HepG2 (cell line): ENCODE data around the gene SLC29A1. TPM values are rescaled to one million over a fixed set of nuclear protein-coding genes. Genes with fewer than 3 reads are reported as not detected.
A peak's percentile ranks its signal among the peaks of the same experiment; 100 is the strongest.

ENCODE experiments used
- CCAR2 ChIP-seq: fragments of 200-400 bp; formaldehyde crosslinking; optimal IDR thresholded peaks from 2 replicates; pipeline ENCODE3; 2018; ENCODE audit warnings: low read depth, mild to moderate bottlenecking, low read length, moderate library complexity
- CENPBD1 ChIP-seq: sonication (generic); formaldehyde crosslinking; IDR thresholded peaks from 2 replicates; pipeline ENCODE4 v1.8.0; 2022; ENCODE audit warnings: missing genetic modification reagents, low read depth, mild to moderate bottlenecking, borderline replicate concordance
- DNMT3B ChIP-seq: conservative IDR thresholded peaks from 2 replicates; pipeline ENCODE4 v1.6.1; 2016; ENCODE audit warnings: missing biosample characterization, control low read depth
- FOSL1 ChIP-seq: sonication (generic); formaldehyde crosslinking; IDR thresholded peaks from 2 replicates; pipeline ENCODE4 v1.9.0; 2021; ENCODE audit warnings: missing genetic modification reagents, borderline replicate concordance
- FOXA3 ChIP-seq: IDR thresholded peaks from 2 replicates; pipeline ENCODE4 v1.6.1; 2016; ENCODE audit warnings: missing genetic modification reagents, missing compliant biosample characterization
- HIVEP1 ChIP-seq: sonication (generic); formaldehyde crosslinking; IDR thresholded peaks from 2 replicates; pipeline ENCODE4 v1.4.0; 2020; ENCODE audit warnings: mild to moderate bottlenecking, missing genetic modification reagents
- IKZF4 ChIP-seq: sonication (generic); formaldehyde crosslinking; IDR thresholded peaks from 2 replicates; pipeline ENCODE4 v1.5.1; 2020; ENCODE audit warnings: borderline replicate concordance, mild to moderate bottlenecking, low read depth, missing genetic modification reagents; ENCODE audit errors: not compliant biosample characterization
- KDM2A ChIP-seq: sonication (generic); formaldehyde crosslinking; IDR thresholded peaks from 2 replicates; pipeline ENCODE4 v1.4.0; 2020; ENCODE audit warnings: low read depth, missing genetic modification reagents, borderline replicate concordance
- MLX ChIP-seq: IDR thresholded peaks from 2 replicates; pipeline ENCODE4 v1.6.1; 2016
- MYPOP ChIP-seq: sonication (generic); formaldehyde crosslinking; IDR thresholded peaks from 2 replicates; pipeline ENCODE4 v1.8.1; 2023; ENCODE audit warnings: mild to moderate bottlenecking, moderate library complexity, missing genetic modification reagents
- SAFB2 ChIP-seq: sonication (generic); formaldehyde crosslinking; IDR thresholded peaks from 2 replicates; pipeline ENCODE4 v1.5.1; 2020; ENCODE audit warnings: missing genetic modification reagents, low read depth, mild to moderate bottlenecking, borderline replicate concordance
- SALL2 ChIP-seq: sonication (generic); formaldehyde crosslinking; IDR thresholded peaks from 2 replicates; pipeline ENCODE4 v1.8.1; 2023; ENCODE audit warnings: mild to moderate bottlenecking, missing genetic modification reagents, inconsistent platforms
- TAF15 ChIP-seq: fragments of 200-400 bp; formaldehyde crosslinking; IDR thresholded peaks from one replicate; pipeline ENCODE4 v1.6.1; 2018; ENCODE audit warnings: mild to moderate bottlenecking, low read depth, low read length; ENCODE audit not compliant: poor library complexity, severe bottlenecking
- TEF ChIP-seq: sonication (generic); formaldehyde crosslinking; IDR thresholded peaks from 2 replicates; pipeline ENCODE4 v1.5.0; 2020; ENCODE audit warnings: missing genetic modification reagents
- THAP8 ChIP-seq: sonication (generic); formaldehyde crosslinking; IDR thresholded peaks from 2 replicates; pipeline ENCODE4 v1.5.1; 2020; ENCODE audit warnings: missing genetic modification reagents, mild to moderate bottlenecking, borderline replicate concordance
- ZBTB14 ChIP-seq: sonication (generic); formaldehyde crosslinking; IDR thresholded peaks from 2 replicates; pipeline ENCODE4 v1.4.0; 2020; ENCODE audit warnings: missing genetic modification reagents
- ZBTB7B ChIP-seq: sonication (generic); formaldehyde crosslinking; IDR thresholded peaks from 2 replicates; pipeline ENCODE4 v1.4.0; 2020; ENCODE audit warnings: missing genetic modification reagents
- ZNF10 ChIP-seq: sonication (generic); formaldehyde crosslinking; IDR thresholded peaks from 2 replicates; pipeline ENCODE4 v1.4.0; 2020; ENCODE audit warnings: mild to moderate bottlenecking, low read depth, missing genetic modification reagents, borderline replicate concordance
- ZNF569 ChIP-seq: sonication (generic); formaldehyde crosslinking; IDR thresholded peaks from 2 replicates; pipeline ENCODE4 v1.5.0; 2020; ENCODE audit warnings: mild to moderate bottlenecking, missing genetic modification reagents, moderate library complexity, borderline replicate concordance
- ZXDC ChIP-seq: sonication (generic); formaldehyde crosslinking; IDR thresholded peaks from 2 replicates; pipeline ENCODE4 v1.5.0; 2020; ENCODE audit warnings: mild to moderate bottlenecking, missing genetic modification reagents
- polyA plus RNA-seq, 8 experiments: library from polyadenylated mRNA; depleted of rRNA in 3 of 8; stranded (reverse) in 7 of 8; unstranded in 1 of 8; fragments of >200 nt; fragmentation: Illumina TruSeq in 4 of 8; extraction: Trizol in 4 of 8; gene quantifications; 2 replicates each; pipeline versions ENCODE4 v1.2.1 to v1.2.3, GENCODE V29; 2011 to 2016; ENCODE audit warnings: low read depth in 4 of 8, missing spikeins in 1 of 8, mixed read lengths in 1 of 8; ENCODE audit not compliant: insufficient read depth in 1 of 8
- total RNA-seq, 5 experiments: library from RNA; depleted of rRNA; stranded (reverse); fragments of >200 nt; fragmentation: Illumina TruSeq; extraction: Trizol; gene quantifications; 2 replicates each; pipeline ENCODE4 v1.2.3, GENCODE V29; 2016; ENCODE audit warnings: low read depth in 1 of 5

SLC29A1 gene
- total and polyA plus RNA-seq, 2 of the 13 experiments (the other 11 are each of a cell fraction or from before 2014, with no cell fraction given): 43.2 to 106 TPM

- TF ChIP-seq ZNF10 (CRISPR knock-in tag) (no peak), ZXDC (no peak; the same call in 1 of the 2 replicates), FOXA3 (CRISPR knock-in tag) (peak; percentile 24; the same call in 1 of the 2 replicates), TEF (CRISPR knock-in tag) (0 out of 2 replicates have a peak, but pooled peaks have one; percentile 65), THAP8 (no peak), CCAR2 (no peak), CENPBD1 (CRISPR knock-in tag) (no peak), SALL2 (CRISPR knock-in tag) (peak; percentile 77), MYPOP (peak; percentile 64; the same call in 1 of the 2 replicates), ZNF569 (CRISPR knock-in tag) (no peak), IKZF4 (CRISPR knock-in tag) (peak; percentile 77), TAF15 (no peak), DNMT3B (no peak), MLX (CRISPR knock-in tag) (peak; percentile 47; the same call in 1 of the 2 replicates), FOSL1 (CRISPR knock-in tag) (no peak), SAFB2 (CRISPR knock-in tag) (no peak), HIVEP1 (CRISPR knock-in tag) (peak; percentile 55; the same call in 1 of the 2 replicates), ZBTB7B (CRISPR knock-in tag) (peak; percentile 94), KDM2A (peak; percentile 87), ZBTB14 (CRISPR knock-in tag) (no peak)
Observed at GRCh38 chr6:44219053-44219814, 4.2 kb upstream of the SLC29A1 start (continued).
